ENCODE data around the gene IQGAP1. TPM values are rescaled to one million over a fixed set of nuclear protein-coding genes. Genes with fewer than 3 reads are reported as not detected.

Gene IQGAP1
- total and polyA plus RNA-seq, 2 of the 13 experiments (the other 11 are each of a cell fraction or from before 2014, with no cell fraction given): 29.5 to 37.9 TPM

GRCh38 chr15:90351479-90352106 lies 36.4 kb upstream of the IQGAP1 start (continued):
- no peak for TF ChIP-seq ZNF646 (CRISPR knock-in tag; IDR thresholded peaks at IDR 0.05)
- TF ChIP-seq MAFG (CRISPR knock-in tag; IDR thresholded peaks at IDR 0.05): no peak
- TF ChIP-seq ZBTB38 (CRISPR knock-in tag; IDR thresholded peaks at IDR 0.05): peak; percentile 96
- TF ChIP-seq ZMAT3 (CRISPR knock-in tag; conservative IDR thresholded peaks at IDR 0.05): peak; percentile 68; the same call in 1 of the 2 replicates
- no peak for TF ChIP-seq ZNF720 (CRISPR knock-in tag; IDR thresholded peaks at IDR 0.05)
- 0 out of 2 replicates have a peak, but pooled peaks have one; percentile 48 for TF ChIP-seq ZFYVE20 (CRISPR knock-in tag; IDR thresholded peaks at IDR 0.05; ENCODE audit: borderline replicate concordance, low read depth)
- peak; percentile 73; the same call in 1 of the 2 replicates for TF ChIP-seq ZNF850 (CRISPR knock-in tag; conservative IDR thresholded peaks at IDR 0.05)
- TF ChIP-seq, protein P1, sequence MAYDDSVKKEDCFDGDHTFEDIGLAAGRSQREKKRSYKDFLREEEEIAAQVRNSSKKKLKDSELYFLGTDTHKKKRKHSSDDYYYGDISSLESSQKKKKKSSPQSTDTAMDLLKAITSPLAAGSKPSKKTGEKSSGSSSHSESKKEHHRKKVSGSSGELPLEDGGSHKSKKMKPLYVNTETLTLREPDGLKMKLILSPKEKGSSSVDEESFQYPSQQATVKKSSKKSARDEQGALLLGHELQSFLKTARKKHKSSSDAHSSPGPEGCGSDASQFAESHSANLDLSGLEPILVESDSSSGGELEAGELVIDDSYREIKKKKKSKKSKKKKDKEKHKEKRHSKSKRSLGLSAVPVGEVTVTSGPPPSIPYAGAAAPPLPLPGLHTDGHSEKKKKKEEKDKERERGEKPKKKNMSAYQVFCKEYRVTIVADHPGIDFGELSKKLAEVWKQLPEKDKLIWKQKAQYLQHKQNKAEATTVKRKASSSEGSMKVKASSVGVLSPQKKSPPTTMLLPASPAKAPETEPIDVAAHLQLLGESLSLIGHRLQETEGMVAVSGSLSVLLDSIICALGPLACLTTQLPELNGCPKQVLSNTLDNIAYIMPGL (CRISPR knock-in tag; IDR thresholded peaks at IDR 0.05; ENCODE audit: borderline replicate concordance in 1 of 2, low read depth in 1 of 2): 0 out of 4 replicates have a peak, but pooled peaks of 1 of the 2 experiments have one; percentile 4
- TF ChIP-seq, protein P2, sequence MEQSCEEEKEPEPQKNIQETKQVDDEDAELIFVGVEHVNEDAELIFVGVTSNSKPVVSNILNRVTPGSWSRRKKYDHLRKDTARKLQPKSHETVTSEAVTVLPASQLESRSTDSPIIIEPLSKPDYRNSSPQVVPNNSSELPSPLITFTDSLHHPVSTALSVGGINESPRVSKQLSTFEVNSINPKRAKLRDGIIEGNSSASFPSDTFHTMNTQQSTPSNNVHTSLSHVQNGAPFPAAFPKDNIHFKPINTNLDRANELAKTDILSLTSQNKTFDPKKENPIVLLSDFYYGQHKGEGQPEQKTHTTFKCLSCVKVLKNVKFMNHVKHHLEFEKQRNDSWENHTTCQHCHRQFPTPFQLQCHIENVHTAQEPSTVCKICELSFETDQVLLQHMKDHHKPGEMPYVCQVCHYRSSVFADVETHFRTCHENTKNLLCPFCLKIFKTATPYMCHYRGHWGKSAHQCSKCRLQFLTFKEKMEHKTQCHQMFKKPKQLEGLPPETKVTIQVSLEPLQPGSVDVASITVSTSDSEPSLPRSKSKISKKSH (CRISPR knock-in tag; IDR thresholded peaks at IDR 0.05; ENCODE audit: borderline replicate concordance): no peak
- TF ChIP-seq RARA (CRISPR knock-in tag; IDR thresholded peaks at IDR 0.05): peak; percentile 6; the same call in 1 of the 2 replicates
- no peak for TF ChIP-seq RFX1 (IDR thresholded peaks at IDR 0.05)
- TF ChIP-seq POGZ (CRISPR knock-in tag; IDR thresholded peaks at IDR 0.05): no peak
- TF ChIP-seq IKZF4 (CRISPR knock-in tag; IDR thresholded peaks at IDR 0.05; ENCODE audit: borderline replicate concordance, low read depth, not compliant biosample characterization): no peak
- 0 out of 2 replicates have a peak, but pooled peaks have one; percentile 25 for TF ChIP-seq HOXA3 (CRISPR knock-in tag; IDR thresholded peaks at IDR 0.05)
- peak; percentile 24; the same call in 1 of the 2 replicates for TF ChIP-seq MTERF4 (CRISPR knock-in tag; IDR thresholded peaks at IDR 0.05)

All from HepG2 (cell line).